Lung (tissue), 12 donors: ENCODE results near the gene PSMD12. TPM values are rescaled to one million over a fixed set of nuclear protein-coding genes. Genes with fewer than 3 reads are reported as not detected.
"Not testable (repeated sequence)": the region's sequence is repeated elsewhere in the genome, so short reads cannot be mapped to it uniquely, and the experiment has no call there.

Experiments
- ATAC-seq: fragments of 200-7000 bp; cut with Tn5 transposase; one replicate; pipeline ENCODE4 v1.9.1; 2020; ENCODE audit warnings: moderate number of reproducible peaks; ENCODE audit not compliant: insufficient read depth, low FRiP score
- DNase-seq, 3 donors: peaks; one replicate each; pipeline ENCODE4 v3.0.0-alpha.2; 2013 to 2017
- H3K27ac ChIP-seq, 2 donors: one replicate each; pipeline ENCODE4 v1.5.1; 2013; ENCODE audit warnings: mild to moderate bottlenecking in 2 of 2, moderate library complexity in 2 of 2, control low read depth in 1 of 2, inconsistent platforms in 1 of 2, low read depth in 1 of 2, low read length in 1 of 2
- H3K27me3 ChIP-seq, 3 donors: one replicate each; pipeline ENCODE4 v1.5.1; 2013; ENCODE audit warnings: low read length in 2 of 3; ENCODE audit not compliant: control insufficient read depth in 3 of 3, insufficient read depth in 3 of 3
- H3K36me3 ChIP-seq, 4 donors: one replicate each; pipeline ENCODE4 v1.5.1; 2013; ENCODE audit warnings: low read length in 4 of 4, mild to moderate bottlenecking in 1 of 4, moderate library complexity in 1 of 4; ENCODE audit not compliant: control insufficient read depth in 4 of 4, insufficient read depth in 4 of 4
- H3K4me1 ChIP-seq, 5 donors: one replicate each; pipeline ENCODE4 v1.5.1; 2013; ENCODE audit warnings: low read length in 5 of 5, mild to moderate bottlenecking in 2 of 5, moderate library complexity in 1 of 5; ENCODE audit not compliant: control insufficient read depth in 5 of 5, insufficient read depth in 5 of 5
- H3K4me3 ChIP-seq: one replicate; pipeline ENCODE4 v1.5.1; 2013; ENCODE audit warnings: mild to moderate bottlenecking, control low read depth, moderate library complexity
- H3K9ac ChIP-seq, 2 donors: one replicate each; pipeline ENCODE4 v1.5.1; 2013; ENCODE audit warnings: low read length in 2 of 2, control low read depth in 1 of 2; ENCODE audit not compliant: insufficient read depth in 1 of 2
- H3K9me3 ChIP-seq, 4 donors: one replicate each; pipeline ENCODE4 v1.5.1; 2013; ENCODE audit warnings: low read length in 3 of 4, mild to moderate bottlenecking in 1 of 4, moderate library complexity in 1 of 4; ENCODE audit not compliant: control insufficient read depth in 4 of 4, insufficient read depth in 3 of 4
- WGBS, 2 donors: extraction: QIAGEN DNeasy Blood & Tissue Kit; methylation state at CpG; one replicate each; pipeline ENCODE4 v1.1.7; 2013; 5-methylcytosine and 5-hydroxymethylcytosine counted together
- polyA plus RNA-seq, 2 donors: library from polyadenylated mRNA; stranded (reverse); fragments of 200-250 nt; gene quantifications; one replicate each; pipeline ENCODE4 v1.2.1, GENCODE V29; 2013
- total RNA-seq, 2 donors: library from RNA; depleted of rRNA in 1 of 2; stranded (reverse); fragments of >200 nt in 1 of 2; gene quantifications; one replicate each; pipeline ENCODE4 v1.2.1, GENCODE V29; 2014 to 2021
- TF ChIP-seq, protein P1 (sequence below): IDR thresholded peaks from 2 replicates; pipeline ENCODE4 v1.5.1; 2012; ENCODE audit warnings: mild to moderate bottlenecking; ENCODE audit errors: control extremely low read depth, extremely low read depth
- donor health status: control.
- donor health status: control.
- donor health status: Bipolar disorder and iron deficiency.
- donor health status: healthy.
- donor health status: DM: yes; HTN: yes; CAD: no.

PSMD12 gene
- total and polyA plus RNA-seq, 4 donors = 27.3 to 47.8 (median 37.2) TPM

DNA sequence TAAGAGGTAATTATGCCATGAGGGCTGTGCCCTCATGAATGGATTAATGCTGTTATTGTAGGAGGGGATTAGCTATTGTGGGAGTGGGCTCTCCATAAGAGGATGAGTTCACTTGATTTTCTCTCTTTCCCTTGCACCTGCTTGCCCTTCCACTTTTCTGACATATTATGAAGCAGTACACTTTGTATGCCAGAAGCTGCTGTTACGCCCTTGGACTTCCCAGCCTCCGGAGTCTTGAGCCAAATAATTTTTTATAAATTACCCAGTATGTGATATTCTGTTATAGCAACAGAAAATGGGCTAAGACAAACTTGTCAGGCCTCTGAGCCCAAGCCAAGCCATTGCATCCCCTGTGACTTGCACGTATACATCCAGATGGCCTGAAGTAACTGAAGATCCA, 38.4 kb downstream of the PSMD12 start:
- 87 to 97% methylated on average over 3 of the region's 3 CpGs for WGBS, 2 donors
- no peaks in the 10 kb centered on the region for H3K36me3 ChIP-seq
- H3K9me3 ChIP-seq = no peaks in the 10 kb centered on the region
- no peak overlapping the region for H3K4me3 ChIP-seq
- H3K27ac ChIP-seq = no peak overlapping the region
- no peak for ATAC-seq
- no peaks in the 10 kb centered on the region for H3K27me3 ChIP-seq
- no peaks in the 10 kb centered on the region for H3K4me1 ChIP-seq
- DNase-seq = no peak
- TF ChIP-seq, protein P1, sequence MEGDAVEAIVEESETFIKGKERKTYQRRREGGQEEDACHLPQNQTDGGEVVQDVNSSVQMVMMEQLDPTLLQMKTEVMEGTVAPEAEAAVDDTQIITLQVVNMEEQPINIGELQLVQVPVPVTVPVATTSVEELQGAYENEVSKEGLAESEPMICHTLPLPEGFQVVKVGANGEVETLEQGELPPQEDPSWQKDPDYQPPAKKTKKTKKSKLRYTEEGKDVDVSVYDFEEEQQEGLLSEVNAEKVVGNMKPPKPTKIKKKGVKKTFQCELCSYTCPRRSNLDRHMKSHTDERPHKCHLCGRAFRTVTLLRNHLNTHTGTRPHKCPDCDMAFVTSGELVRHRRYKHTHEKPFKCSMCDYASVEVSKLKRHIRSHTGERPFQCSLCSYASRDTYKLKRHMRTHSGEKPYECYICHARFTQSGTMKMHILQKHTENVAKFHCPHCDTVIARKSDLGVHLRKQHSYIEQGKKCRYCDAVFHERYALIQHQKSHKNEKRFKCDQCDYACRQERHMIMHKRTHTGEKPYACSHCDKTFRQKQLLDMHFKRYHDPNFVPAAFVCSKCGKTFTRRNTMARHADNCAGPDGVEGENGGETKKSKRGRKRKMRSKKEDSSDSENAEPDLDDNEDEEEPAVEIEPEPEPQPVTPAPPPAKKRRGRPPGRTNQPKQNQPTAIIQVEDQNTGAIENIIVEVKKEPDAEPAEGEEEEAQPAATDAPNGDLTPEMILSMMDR = no peak
- no peak overlapping the region for H3K9ac ChIP-seq

DNA sequence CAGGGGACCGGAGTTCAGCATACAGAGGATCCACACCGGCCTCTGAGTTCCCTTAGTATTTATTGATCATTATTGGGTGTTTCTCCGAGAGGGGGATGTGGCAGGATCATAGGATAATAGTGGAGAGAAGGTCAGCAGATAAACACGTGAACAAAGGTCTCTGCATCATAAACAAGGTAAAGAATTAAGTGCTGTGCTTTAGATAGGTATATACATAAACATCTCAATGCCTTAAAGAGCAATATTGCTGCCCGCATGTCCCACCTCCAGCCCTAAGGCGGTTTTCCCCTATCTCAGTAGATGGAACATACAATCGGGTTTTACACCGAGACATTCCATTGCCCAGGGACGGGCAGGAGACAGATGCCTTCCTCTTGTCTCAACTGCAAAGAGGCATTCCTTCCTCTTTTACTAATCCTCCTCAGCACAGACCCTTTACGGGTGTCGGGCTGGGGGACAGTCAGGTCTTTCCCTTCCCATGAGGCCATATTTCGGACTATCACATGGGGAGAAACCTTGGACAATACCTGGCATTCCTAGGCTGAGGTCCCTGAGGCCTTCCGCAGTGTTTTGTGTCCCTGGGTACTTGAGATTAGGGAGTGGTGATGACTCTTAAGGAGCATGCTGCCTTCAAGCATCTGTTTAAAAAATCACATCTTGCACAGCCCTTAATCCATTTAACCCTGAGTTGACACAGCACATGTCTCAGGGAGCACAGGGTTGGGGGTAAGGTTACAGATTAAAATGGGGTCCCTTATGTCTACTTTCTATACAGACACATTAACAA, 39.2 kb downstream of the PSMD12 start:
- H3K4me3 ChIP-seq, H3K27me3 ChIP-seq, H3K9me3 ChIP-seq, H3K4me1 ChIP-seq, H3K27ac ChIP-seq, H3K36me3 ChIP-seq, H3K9ac ChIP-seq, ATAC-seq, DNase-seq: not testable (repeated sequence)
- 78 to 81% methylated on average over 10 to 12 of the region's 13 CpGs for WGBS, 2 donors

DNA sequence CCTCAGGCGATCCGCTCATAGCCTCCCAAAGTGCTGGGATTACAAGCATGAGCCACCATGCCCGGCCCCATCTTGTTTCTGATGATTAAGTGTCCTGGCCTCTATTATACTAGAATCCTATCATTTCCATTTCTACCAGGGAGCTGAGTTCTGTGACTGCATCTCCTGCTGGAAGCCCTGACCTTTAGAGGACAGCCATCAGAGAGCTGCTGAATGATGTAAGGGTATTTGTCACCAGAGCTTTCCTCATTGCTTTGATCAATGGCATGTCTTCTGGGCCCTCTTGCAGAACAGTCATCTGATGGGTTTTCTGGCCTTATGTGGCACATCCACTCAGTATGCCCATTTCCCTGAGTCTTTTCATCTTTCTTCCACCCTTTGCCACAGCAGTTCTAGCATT, 39.9 kb downstream of the PSMD12 start:
- Histone ChIP-seq H3K9me3 (no peaks in the 10 kb centered on the region), H3K9ac (no peak overlapping the region), H3K36me3 (no peaks in the 10 kb centered on the region), H3K27ac (no peak overlapping the region), H3K27me3 (no peaks in the 10 kb centered on the region), H3K4me1 (no peaks in the 10 kb centered on the region), H3K4me3 (no peak overlapping the region)
- DNase-seq (no peak), ATAC-seq (no peak)
- 99 to 100% methylated on average over 3 of the region's 3 CpGs for WGBS, 2 donors
- TF ChIP-seq, protein P1 = no peak

DNA sequence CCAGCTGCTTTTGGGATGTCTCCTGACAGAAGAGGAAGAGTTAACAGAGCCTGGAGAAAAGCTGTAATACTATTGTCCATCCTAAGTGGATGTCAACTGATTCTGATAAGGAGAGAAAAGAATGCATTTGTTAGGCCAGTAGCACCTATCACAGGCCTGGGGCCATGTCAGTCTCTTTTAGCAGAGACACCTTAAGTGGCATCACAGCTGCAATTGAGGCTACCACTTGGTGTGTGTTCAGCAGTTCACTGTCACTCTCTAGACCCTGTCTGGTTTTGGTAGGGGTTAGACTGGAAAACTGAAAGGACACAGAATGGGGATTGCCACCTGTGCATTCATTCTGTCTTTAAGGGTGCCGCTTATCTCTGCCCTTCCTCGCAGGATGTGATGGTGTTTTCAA, 42.0 kb downstream of the PSMD12 start:
- no peaks in the 10 kb centered on the region for H3K9me3 ChIP-seq
- TF ChIP-seq, protein P1 = no peak
- H3K9ac ChIP-seq = no peak overlapping the region
- H3K36me3 ChIP-seq = no peaks in the 10 kb centered on the region
- no peaks in the 10 kb centered on the region for H3K4me1 ChIP-seq
- DNase-seq = no peak
- no peaks in the 10 kb centered on the region for H3K27me3 ChIP-seq
- ATAC-seq = no peak
- WGBS, 2 donors = 93 to 98% methylated on average over 2 of the region's 2 CpGs
- no peak overlapping the region for H3K27ac ChIP-seq
- no peak overlapping the region for H3K4me3 ChIP-seq
